ENCODE measurements around the gene NFATC2.
"Not testable (repeated sequence)": the region's sequence is repeated elsewhere in the genome, so short reads cannot be mapped to it uniquely, and the experiment has no call there.

- TF ChIP-seq CTCF (IDR thresholded peaks at IDR 0.05; ENCODE audit: insufficient read depth, low read depth, low read length); EZH2 (IDR thresholded peaks at IDR 0.05; ENCODE audit: insufficient read depth, low read length): not testable (repeated sequence)
These were observed 2.4 kb downstream of the NFATC2 start for GRCh38 chr20:51540074-51540473.

All from astrocyte (in vitro differentiated cells and primary cell).